Activated CD4-positive, alpha-beta T cell treated with anti-CD3 and anti-CD28 coated beads, Interleukin-2, amount 10 ng/mL, durations not matched to agents 7 days and 5 days (primary cell): ENCODE measurements around the gene DAB2. TPM values are rescaled to one million over a fixed set of nuclear protein-coding genes. Genes with fewer than 3 reads are reported as not detected.

Experiments
- CTCF ChIA-PET: fragments of 350-600 bp; sonication (Branson Sonifier 250); formaldehyde crosslinking; loops from one replicate; lab custom pipeline; 2021; ENCODE audit warnings: antibody characterized with exemption; lab: Charles Lee
- POLR2A ChIA-PET: fragments of 350-600 bp; sonication (Branson Sonifier 250); formaldehyde crosslinking; loops from one replicate; lab custom pipeline; 2021; ENCODE audit warnings: antibody characterized with exemption; lab: Charles Lee
- DNase-seq: peaks from one replicate; pipeline ENCODE4 v3.0.0-alpha.2; 2020
- H3K27ac Mint-ChIP-seq: one replicate; pipeline ENCODE4 v1.8.0; 2021; ENCODE audit warnings: mild to moderate bottlenecking, moderate library complexity, mixed read lengths
- H3K27me3 Mint-ChIP-seq: one replicate; pipeline ENCODE4 v1.8.0; 2021; ENCODE audit warnings: mixed read lengths
- H3K36me3 Mint-ChIP-seq: one replicate; pipeline ENCODE4 v1.8.0; 2021; ENCODE audit warnings: low read depth, mixed read lengths
- H3K4me1 Mint-ChIP-seq: one replicate; pipeline ENCODE4 v1.8.0; 2021; ENCODE audit warnings: mixed read lengths
- H3K4me3 Mint-ChIP-seq: one replicate; pipeline ENCODE4 v1.8.0; 2021; ENCODE audit warnings: mild to moderate bottlenecking, moderate library complexity, mixed read lengths
- H3K9me3 Mint-ChIP-seq: one replicate; pipeline ENCODE4 v1.8.0; 2021; ENCODE audit warnings: mixed read lengths
- total RNA-seq, 2 experiments: library from RNA; stranded (reverse); gene quantifications; one replicate each; pipeline ENCODE4 v1.2.3, GENCODE V29; 2021

The DAB2 gene
- total RNA-seq, 2 experiments from 2014 or later: not detected

- Mint-ChIP-seq H3K4me3 (no peak overlapping the region), H3K27ac (no peak overlapping the region), H3K9me3 (no peaks in the 10 kb centered on the region), H3K27me3 (peaks cover 42% of the 10 kb centered on the region), H3K4me1 (no peaks in the 10 kb centered on the region), H3K36me3 (no peaks in the 10 kb centered on the region)
- no peak for DNase-seq
- CTCF ChIA-PET: no interaction called here
- POLR2A ChIA-PET: no interaction called here
Observed at GRCh38 chr5:39459907-39460306, 35.1 kb upstream of the DAB2 start.

DNA sequence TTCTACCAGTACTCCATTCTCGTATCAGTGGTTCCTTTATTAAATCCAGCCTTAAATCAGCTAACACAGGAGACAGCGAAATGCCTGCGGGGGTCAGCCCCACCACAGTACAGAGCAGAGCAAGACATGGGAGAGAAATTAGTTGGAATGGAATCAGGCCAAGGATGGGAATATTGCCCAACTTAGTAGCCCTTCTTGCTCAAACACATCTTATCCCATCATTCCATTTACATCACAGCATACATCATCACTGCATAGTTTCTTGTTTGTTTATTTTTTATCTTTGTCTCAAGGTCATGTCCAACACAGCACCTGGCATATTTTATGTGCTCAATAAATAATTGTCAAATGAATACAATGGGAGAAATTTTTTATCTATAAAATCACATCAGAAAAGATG, 34.3 kb upstream of the DAB2 start:
- ChIA-PET POLR2A (no interaction called here), CTCF (no interaction called here)
- no peak for DNase-seq
- H3K9me3 Mint-ChIP-seq: no peaks in the 10 kb centered on the region
- peaks cover 39% of the 10 kb centered on the region for H3K27me3 Mint-ChIP-seq
- no peak overlapping the region for H3K27ac Mint-ChIP-seq
- H3K4me1 Mint-ChIP-seq: no peaks in the 10 kb centered on the region
- no peaks in the 10 kb centered on the region for H3K36me3 Mint-ChIP-seq
- H3K4me3 Mint-ChIP-seq: no peak overlapping the region

GRCh38 chr5:39455645-39456044, 30.9 kb upstream of the DAB2 start:
- no peaks in the 10 kb centered on the region for H3K36me3 Mint-ChIP-seq
- CTCF ChIA-PET: interaction anchor here (0.8 to 1.7 kb wide), 3 partner anchors 15 to 41 kb away, joined by 4 to 5 read pairs (median 4); partner anchors contain the start of gene DAB2
- peaks cover 42% of the 10 kb centered on the region for H3K27me3 Mint-ChIP-seq
- H3K27ac Mint-ChIP-seq: no peak overlapping the region
- H3K9me3 Mint-ChIP-seq: no peaks in the 10 kb centered on the region
- no peak overlapping the region for H3K4me3 Mint-ChIP-seq
- H3K4me1 Mint-ChIP-seq: no peaks in the 10 kb centered on the region
- no peak for DNase-seq
- POLR2A ChIA-PET: no interaction called here

DNA sequence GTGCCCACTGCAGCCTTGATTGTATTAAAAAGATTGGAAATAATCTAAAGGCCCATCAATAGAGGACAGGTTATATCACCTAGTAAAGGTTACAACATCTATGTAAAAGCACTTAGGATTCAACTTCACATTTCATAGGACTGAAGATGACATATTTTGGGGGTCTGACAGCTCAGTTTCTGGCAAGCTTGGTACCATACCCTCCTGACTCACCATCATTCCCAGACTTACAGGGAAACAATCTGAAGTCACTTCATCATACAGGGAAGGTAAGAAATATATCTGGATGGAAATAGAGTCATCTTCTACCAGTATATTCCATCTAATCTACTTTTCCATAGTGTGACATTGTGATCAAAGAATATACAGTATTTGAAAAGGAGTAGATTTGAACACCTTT, 28.8 kb upstream of the DAB2 start:
- peaks cover 33% of the 10 kb centered on the region for H3K27me3 Mint-ChIP-seq
- POLR2A ChIA-PET: no interaction called here
- no peak for DNase-seq
- CTCF ChIA-PET: no interaction called here
- no peaks in the 10 kb centered on the region for H3K36me3 Mint-ChIP-seq
- no peak overlapping the region for H3K27ac Mint-ChIP-seq
- no peaks in the 10 kb centered on the region for H3K9me3 Mint-ChIP-seq
- no peak overlapping the region for H3K4me3 Mint-ChIP-seq
- no peaks in the 10 kb centered on the region for H3K4me1 Mint-ChIP-seq

DNA sequence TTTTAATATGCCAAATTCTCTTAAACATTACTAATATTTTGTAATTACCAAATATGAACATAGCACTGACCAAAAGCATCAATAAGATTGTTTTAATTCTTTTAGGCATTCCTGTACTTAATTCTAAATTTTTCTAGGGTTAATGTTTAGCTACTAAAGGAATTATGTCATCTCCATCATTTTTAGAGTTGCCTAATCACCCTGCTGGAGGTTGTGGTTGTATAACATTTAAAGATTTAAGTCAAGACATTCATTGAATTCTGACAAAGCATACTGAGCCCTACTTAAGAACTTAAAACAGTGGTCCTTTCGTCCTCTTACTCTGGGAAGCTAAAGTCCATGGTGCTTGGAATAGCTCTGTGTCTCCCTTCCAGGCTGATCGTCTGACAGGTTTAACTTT, 28.1 kb upstream of the DAB2 start:
- H3K4me1 Mint-ChIP-seq: no peaks in the 10 kb centered on the region
- peaks cover 29% of the 10 kb centered on the region for H3K27me3 Mint-ChIP-seq
- H3K4me3 Mint-ChIP-seq: no peak overlapping the region
- ChIA-PET CTCF (no interaction called here), POLR2A (no interaction called here)
- no peak overlapping the region for H3K27ac Mint-ChIP-seq
- H3K36me3 Mint-ChIP-seq: no peaks in the 10 kb centered on the region
- no peaks in the 10 kb centered on the region for H3K9me3 Mint-ChIP-seq
- no peak for DNase-seq

GRCh38 chr5:39451276-39451941, 26.6 kb upstream of the DAB2 start:
- no peak for DNase-seq
- no peak overlapping the region for H3K27ac Mint-ChIP-seq
- H3K36me3 Mint-ChIP-seq: no peaks in the 10 kb centered on the region
- ChIA-PET CTCF (no interaction called here), POLR2A (no interaction called here)
- H3K4me3 Mint-ChIP-seq: no peak overlapping the region
- no peaks in the 10 kb centered on the region for H3K9me3 Mint-ChIP-seq
- peaks cover 18% of the 10 kb centered on the region for H3K27me3 Mint-ChIP-seq
- H3K4me1 Mint-ChIP-seq: no peaks in the 10 kb centered on the region

DNA sequence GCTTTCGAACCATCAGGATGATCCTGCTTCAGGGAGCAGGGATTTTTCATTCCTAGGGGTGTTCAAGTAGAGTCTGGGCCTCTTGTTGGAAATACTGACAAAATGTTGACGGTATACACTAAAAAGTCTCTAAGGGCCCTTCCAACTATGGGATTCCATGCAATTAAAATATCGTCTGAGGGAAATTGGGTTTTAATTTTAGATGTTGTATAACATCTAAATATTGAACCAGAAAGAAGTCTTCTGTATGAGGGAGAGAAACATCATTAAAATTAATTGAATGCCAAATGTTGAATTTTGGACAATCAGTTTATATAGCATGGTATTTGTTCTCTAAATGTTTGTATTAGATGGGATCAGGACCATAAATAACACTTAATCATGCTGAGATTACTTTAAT, 25.7 kb upstream of the DAB2 start:
- no peaks in the 10 kb centered on the region for H3K9me3 Mint-ChIP-seq
- no peak overlapping the region for H3K27ac Mint-ChIP-seq
- DNase-seq: no peak
- ChIA-PET CTCF (no interaction called here), POLR2A (no interaction called here)
- H3K36me3 Mint-ChIP-seq: no peaks in the 10 kb centered on the region
- no peak overlapping the region for H3K4me3 Mint-ChIP-seq
- peaks cover 10% of the 10 kb centered on the region for H3K27me3 Mint-ChIP-seq
- H3K4me1 Mint-ChIP-seq: no peaks in the 10 kb centered on the region

DNA sequence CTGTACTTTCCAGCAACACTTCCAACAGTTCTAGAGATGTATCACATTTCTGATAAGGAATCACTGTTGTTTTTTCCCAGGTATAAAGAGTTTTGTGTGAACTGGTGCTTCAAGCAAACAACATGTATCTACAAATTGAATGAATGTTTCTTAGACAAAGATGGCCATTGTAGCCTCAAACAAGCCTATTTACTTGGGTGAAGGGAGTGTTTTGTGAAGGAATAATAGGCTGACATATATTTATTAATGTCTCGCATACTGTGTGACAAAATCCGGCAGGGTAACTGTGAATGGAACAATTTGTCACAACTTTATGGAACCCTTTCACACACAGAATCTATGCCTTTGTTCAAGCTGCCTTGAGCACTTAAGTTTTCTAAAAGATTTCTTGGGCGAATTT, 24.8 kb upstream of the DAB2 start:
- POLR2A ChIA-PET: no interaction called here
- Mint-ChIP-seq H3K9me3 (no peaks in the 10 kb centered on the region), H3K36me3 (no peaks in the 10 kb centered on the region)

DNA sequence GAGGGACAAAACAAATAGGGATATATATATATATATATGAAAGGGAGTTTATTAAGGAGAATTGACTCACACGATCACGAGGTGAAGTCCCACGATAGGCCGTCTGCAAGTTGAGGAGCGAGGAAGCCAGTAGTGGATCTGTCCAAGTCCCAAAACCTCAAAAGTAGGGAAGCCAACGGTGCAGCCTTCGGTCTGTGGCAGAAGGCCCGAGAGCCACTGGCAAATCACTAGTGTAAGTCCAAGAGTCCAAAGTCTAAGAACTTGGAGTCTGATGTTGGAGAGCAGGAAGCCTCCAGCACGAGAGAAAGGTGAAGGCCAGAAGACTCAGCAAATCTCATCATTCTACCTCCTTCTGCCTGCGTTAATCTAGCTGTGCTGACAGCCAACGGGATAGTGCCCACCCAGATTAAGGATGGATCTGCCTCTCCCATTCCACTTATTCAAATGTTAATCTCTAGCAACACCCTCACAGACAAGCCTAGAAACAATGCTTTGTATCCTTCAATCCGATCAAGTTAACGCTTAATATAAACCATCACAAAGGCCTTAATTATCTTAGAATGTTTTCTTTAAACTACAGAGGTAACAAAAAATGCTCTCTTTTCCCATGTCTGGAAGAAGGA, 23.8 kb upstream of the DAB2 start:
- no peak for DNase-seq
- CTCF ChIA-PET: no interaction called here
- Mint-ChIP-seq H3K9me3 (no peaks in the 10 kb centered on the region), H3K27ac (no peak overlapping the region), H3K4me1 (no peaks in the 10 kb centered on the region), H3K36me3 (no peaks in the 10 kb centered on the region), H3K27me3 (peaks cover 7% of the 10 kb centered on the region), H3K4me3 (no peak overlapping the region)
- POLR2A ChIA-PET: no interaction called here

More for the DNA sequence above, 24.8 kb upstream of the DAB2 start:
- Mint-ChIP-seq H3K4me1 (no peaks in the 10 kb centered on the region), H3K27ac (no peak overlapping the region), H3K27me3 (peaks cover 8% of the 10 kb centered on the region), H3K4me3 (no peak overlapping the region)
- no peak for DNase-seq
- CTCF ChIA-PET: no interaction called here

GRCh38 chr5:39447968-39448367, 23.2 kb upstream of the DAB2 start:
- Mint-ChIP-seq H3K9me3 (no peaks in the 10 kb centered on the region), H3K27me3 (peaks cover 4% of the 10 kb centered on the region), H3K36me3 (no peaks in the 10 kb centered on the region), H3K4me1 (no peaks in the 10 kb centered on the region), H3K27ac (no peak overlapping the region), H3K4me3 (no peak overlapping the region)
- CTCF ChIA-PET: no interaction called here
- POLR2A ChIA-PET: no interaction called here
- DNase-seq: no peak

DNA sequence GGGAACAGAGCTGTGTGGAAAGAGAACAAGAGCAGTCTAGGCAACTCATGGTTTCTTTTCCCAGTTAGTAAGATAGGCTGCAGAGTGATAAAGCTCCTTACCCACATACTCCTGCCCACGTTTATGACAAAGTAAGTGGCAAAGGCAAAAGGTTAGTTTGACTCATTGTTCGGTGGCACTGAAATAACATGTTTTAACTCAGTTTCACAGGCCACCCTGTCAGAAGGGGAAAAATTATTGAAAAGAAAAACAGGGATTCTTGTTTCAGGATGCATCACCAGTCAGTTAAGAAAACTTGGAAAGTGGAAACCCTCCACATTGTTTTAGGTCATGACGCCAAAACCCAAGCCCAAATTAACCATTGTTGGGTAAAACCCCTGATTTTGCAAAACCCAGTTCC, 22.3 kb upstream of the DAB2 start:
- Mint-ChIP-seq H3K27ac (no peak overlapping the region), H3K36me3 (no peaks in the 10 kb centered on the region)
- POLR2A ChIA-PET: no interaction called here

GRCh38 chr5:39446231-39446630, 21.5 kb upstream of the DAB2 start:
- no peak overlapping the region for H3K27ac Mint-ChIP-seq
- H3K4me1 Mint-ChIP-seq: no peaks in the 10 kb centered on the region
- H3K4me3 Mint-ChIP-seq: no peak overlapping the region
- H3K36me3 Mint-ChIP-seq: no peaks in the 10 kb centered on the region
- peaks cover 10% of the 10 kb centered on the region for H3K27me3 Mint-ChIP-seq
- ChIA-PET CTCF (no interaction called here), POLR2A (no interaction called here)
- no peak for DNase-seq
- no peaks in the 10 kb centered on the region for H3K9me3 Mint-ChIP-seq

More for the DNA sequence above, 22.3 kb upstream of the DAB2 start:
- H3K4me1 Mint-ChIP-seq: no peaks in the 10 kb centered on the region
- H3K4me3 Mint-ChIP-seq: no peak overlapping the region
- CTCF ChIA-PET: no interaction called here
- peaks cover 6% of the 10 kb centered on the region for H3K27me3 Mint-ChIP-seq
- no peaks in the 10 kb centered on the region for H3K9me3 Mint-ChIP-seq
- DNase-seq: no peak

GRCh38 chr5:39443911-39444310, 19.1 kb upstream of the DAB2 start:
- ChIA-PET POLR2A (no interaction called here), CTCF (no interaction called here)
- peaks cover 9% of the 10 kb centered on the region for H3K27me3 Mint-ChIP-seq
- no peak overlapping the region for H3K27ac Mint-ChIP-seq
- no peak for DNase-seq
- no peaks in the 10 kb centered on the region for H3K4me1 Mint-ChIP-seq
- H3K36me3 Mint-ChIP-seq: no peaks in the 10 kb centered on the region
- H3K4me3 Mint-ChIP-seq: no peak overlapping the region
- H3K9me3 Mint-ChIP-seq: no peaks in the 10 kb centered on the region

- H3K27me3 Mint-ChIP-seq: peaks cover 9% of the 10 kb centered on the region
- POLR2A ChIA-PET: no interaction called here
- H3K4me1 Mint-ChIP-seq: no peaks in the 10 kb centered on the region
- DNase-seq: no peak
- CTCF ChIA-PET: no interaction called here
- H3K36me3 Mint-ChIP-seq: no peaks in the 10 kb centered on the region
- H3K9me3 Mint-ChIP-seq: no peaks in the 10 kb centered on the region
- no peak overlapping the region for H3K27ac Mint-ChIP-seq
- H3K4me3 Mint-ChIP-seq: no peak overlapping the region
Observed at GRCh38 chr5:39442991-39443390, 18.2 kb upstream of the DAB2 start.
